ENCODE results near the gene ANGPT4. TPM values are rescaled to one million over a fixed set of nuclear protein-coding genes. Genes with fewer than 3 reads are reported as not detected.

ANGPT4 gene
- total RNA-seq, 1 experiment from 2014 or later = not detected

DNA sequence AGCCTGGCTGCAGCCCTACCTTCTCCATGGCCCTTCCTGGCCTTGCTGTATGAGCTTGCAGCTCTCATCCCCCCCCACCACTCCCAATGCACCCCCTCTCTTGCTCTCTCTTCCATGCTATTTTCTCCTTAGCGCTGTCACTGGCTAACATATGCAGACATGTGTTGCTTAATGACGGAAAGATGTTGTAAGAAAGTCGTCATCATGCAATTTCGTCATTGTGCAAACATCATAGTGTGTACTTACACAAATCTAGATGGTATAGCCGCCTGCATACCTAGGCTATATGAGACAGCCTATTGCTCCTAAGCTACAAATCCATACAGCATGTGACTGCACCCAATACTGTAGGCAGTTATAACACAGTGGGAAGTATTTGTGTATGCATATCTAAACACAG is 27.0 kb downstream of the ANGPT4 start:
- peak in 1 of 2 experiments; percentile 11 for DNase-seq
- Histone ChIP-seq H3K36me3 (ENCODE audit: control insufficient read depth, insufficient read depth, low read length) (no peaks in the 10 kb centered on the region), H3K27me3 (replicated peaks; ENCODE audit: control insufficient read depth, insufficient read depth, low read length) (no peaks in the 10 kb centered on the region), H3K9me3 (no peaks in the 10 kb centered on the region), H3K4me1 (no peaks in the 10 kb centered on the region), H3K4me3 (ENCODE audit: low read depth, low read length) (no peak overlapping the region)
- no peaks in the 10 kb centered on the region for H3K36me3 Mint-ChIP-seq (ENCODE audit: insufficient read depth, unreplicated experiment)
- peaks cover 30% of the 10 kb centered on the region for H3K27me3 Mint-ChIP-seq (ENCODE audit: insufficient read depth, unreplicated experiment)
- no peaks in the 10 kb centered on the region for H3K4me1 Mint-ChIP-seq (ENCODE audit: low read depth, unreplicated experiment)
- TF ChIP-seq, protein P1, sequence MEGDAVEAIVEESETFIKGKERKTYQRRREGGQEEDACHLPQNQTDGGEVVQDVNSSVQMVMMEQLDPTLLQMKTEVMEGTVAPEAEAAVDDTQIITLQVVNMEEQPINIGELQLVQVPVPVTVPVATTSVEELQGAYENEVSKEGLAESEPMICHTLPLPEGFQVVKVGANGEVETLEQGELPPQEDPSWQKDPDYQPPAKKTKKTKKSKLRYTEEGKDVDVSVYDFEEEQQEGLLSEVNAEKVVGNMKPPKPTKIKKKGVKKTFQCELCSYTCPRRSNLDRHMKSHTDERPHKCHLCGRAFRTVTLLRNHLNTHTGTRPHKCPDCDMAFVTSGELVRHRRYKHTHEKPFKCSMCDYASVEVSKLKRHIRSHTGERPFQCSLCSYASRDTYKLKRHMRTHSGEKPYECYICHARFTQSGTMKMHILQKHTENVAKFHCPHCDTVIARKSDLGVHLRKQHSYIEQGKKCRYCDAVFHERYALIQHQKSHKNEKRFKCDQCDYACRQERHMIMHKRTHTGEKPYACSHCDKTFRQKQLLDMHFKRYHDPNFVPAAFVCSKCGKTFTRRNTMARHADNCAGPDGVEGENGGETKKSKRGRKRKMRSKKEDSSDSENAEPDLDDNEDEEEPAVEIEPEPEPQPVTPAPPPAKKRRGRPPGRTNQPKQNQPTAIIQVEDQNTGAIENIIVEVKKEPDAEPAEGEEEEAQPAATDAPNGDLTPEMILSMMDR (IDR thresholded peaks at IDR 0.05; ENCODE audit: insufficient read depth in 1 of 2, low read depth in 1 of 2, low read length in 1 of 2, severe bottlenecking in 1 of 2, unreplicated experiment in 1 of 2) = no peak
- H3K9me3 Mint-ChIP-seq (ENCODE audit: unreplicated experiment) = no peaks in the 10 kb centered on the region
- ChIA-PET CTCF (no interaction called here), POLR2A (no interaction called here)
- H3K27ac Mint-ChIP-seq (ENCODE audit: unreplicated experiment) = no peak overlapping the region
- intact Hi-C loops (cut with micrococcal nuclease; ENCODE audit: unreplicated experiment) = loop anchor here (5.0 kb wide), 1 partner anchor 72 kb away; no protein-coding TSS in a partner anchor
- H3K4me3 Mint-ChIP-seq (ENCODE audit: unreplicated experiment) = no peak overlapping the region
- BruUV-seq (replicated peaks) = no TSS peak

DNA sequence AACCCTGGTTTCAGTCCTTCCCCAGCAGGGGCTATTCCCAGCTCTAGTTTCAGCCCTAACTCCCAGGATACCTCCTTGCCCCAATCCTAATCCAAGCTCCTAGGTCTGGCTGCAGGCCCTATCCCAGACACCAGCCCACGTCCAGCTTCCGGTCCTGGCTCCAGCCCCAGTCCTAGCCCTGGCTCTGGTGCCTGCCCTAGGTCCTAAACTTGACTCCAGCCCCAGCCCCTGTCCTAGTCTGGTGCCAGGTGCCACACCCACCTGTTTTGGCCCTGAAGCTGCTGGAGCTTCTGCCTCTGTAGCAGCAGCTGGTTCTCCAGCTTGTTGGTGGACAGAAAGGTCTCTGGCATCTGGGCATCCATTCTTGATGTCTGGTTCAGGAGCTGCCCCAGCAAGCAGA is 28.1 kb downstream of the ANGPT4 start:
- ChIA-PET POLR2A (no interaction called here), CTCF (no interaction called here)
- no TSS peak for BruUV-seq (replicated peaks)

DNA sequence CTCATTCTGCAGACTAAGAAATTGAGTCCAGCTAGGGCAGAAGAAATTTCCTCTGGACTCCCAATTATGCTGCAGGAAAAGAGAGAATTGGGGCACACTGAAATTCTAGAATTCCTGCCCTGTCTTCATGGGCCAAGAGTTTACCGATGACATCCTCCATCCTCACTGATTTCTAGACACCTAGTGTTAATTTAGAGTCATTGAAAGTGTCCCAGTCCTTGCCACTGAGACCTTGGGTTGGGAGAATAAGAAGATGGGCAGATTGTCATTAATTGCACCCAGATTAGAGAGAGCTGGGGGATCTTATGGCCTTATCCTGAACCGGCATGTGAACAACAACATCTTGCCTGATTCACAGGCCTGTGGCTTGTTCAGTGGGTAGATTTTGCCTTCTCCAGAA is 29.0 kb downstream of the ANGPT4 start:
- Histone ChIP-seq H3K27me3 (replicated peaks; ENCODE audit: control insufficient read depth, insufficient read depth, low read length) (no peaks in the 10 kb centered on the region), H3K4me3 (ENCODE audit: low read depth, low read length) (no peak overlapping the region), H3K4me1 (no peaks in the 10 kb centered on the region), H3K36me3 (ENCODE audit: control insufficient read depth, insufficient read depth, low read length) (no peaks in the 10 kb centered on the region), H3K9me3 (no peaks in the 10 kb centered on the region)
- POLR2A ChIA-PET = no interaction called here
- CTCF ChIA-PET = interaction anchor here (0.6 kb wide), 1 partner anchor 54 kb away, joined by 3 read pairs; the partner anchor contains the start of gene FAM110A
- H3K4me1 Mint-ChIP-seq (ENCODE audit: low read depth, unreplicated experiment) = no peaks in the 10 kb centered on the region
- peaks cover 20% of the 10 kb centered on the region for H3K27me3 Mint-ChIP-seq (ENCODE audit: insufficient read depth, unreplicated experiment)
- TF ChIP-seq, protein P1 (IDR thresholded peaks at IDR 0.05; ENCODE audit: insufficient read depth in 1 of 2, low read depth in 1 of 2, low read length in 1 of 2, severe bottlenecking in 1 of 2, unreplicated experiment in 1 of 2) = no peak
- BruUV-seq (replicated peaks) = no TSS peak
- DNase-seq = no peak
- intact Hi-C loops (cut with micrococcal nuclease; ENCODE audit: unreplicated experiment) = loop anchor here (5.0 kb wide), 1 partner anchor 70 kb away; no protein-coding TSS in a partner anchor
- H3K9me3 Mint-ChIP-seq (ENCODE audit: unreplicated experiment) = no peaks in the 10 kb centered on the region
- H3K27ac Mint-ChIP-seq (ENCODE audit: unreplicated experiment) = no peak overlapping the region
- no peak overlapping the region for H3K4me3 Mint-ChIP-seq (ENCODE audit: unreplicated experiment)
- no peaks in the 10 kb centered on the region for H3K36me3 Mint-ChIP-seq (ENCODE audit: insufficient read depth, unreplicated experiment)

More for the DNA sequence above, 28.1 kb downstream of the ANGPT4 start:
- no peak overlapping the region for H3K27ac Mint-ChIP-seq (ENCODE audit: unreplicated experiment)
- Histone ChIP-seq H3K9me3 (no peaks in the 10 kb centered on the region), H3K36me3 (ENCODE audit: control insufficient read depth, insufficient read depth, low read length) (no peaks in the 10 kb centered on the region), H3K4me3 (ENCODE audit: low read depth, low read length) (no peak overlapping the region), H3K4me1 (no peaks in the 10 kb centered on the region), H3K27me3 (replicated peaks; ENCODE audit: control insufficient read depth, insufficient read depth, low read length) (no peaks in the 10 kb centered on the region)
- H3K27me3 Mint-ChIP-seq (ENCODE audit: insufficient read depth, unreplicated experiment) = peaks cover 25% of the 10 kb centered on the region
- DNase-seq = no peak
- intact Hi-C loops (cut with micrococcal nuclease; ENCODE audit: unreplicated experiment) = loop anchor here (5.0 kb wide), 1 partner anchor 71 kb away; no protein-coding TSS in a partner anchor
- no peak overlapping the region for H3K4me3 Mint-ChIP-seq (ENCODE audit: unreplicated experiment)
- H3K9me3 Mint-ChIP-seq (ENCODE audit: unreplicated experiment) = no peaks in the 10 kb centered on the region
- H3K4me1 Mint-ChIP-seq (ENCODE audit: low read depth, unreplicated experiment) = no peaks in the 10 kb centered on the region
- TF ChIP-seq, protein P1 (IDR thresholded peaks at IDR 0.05; ENCODE audit: insufficient read depth in 1 of 2, low read depth in 1 of 2, low read length in 1 of 2, severe bottlenecking in 1 of 2, unreplicated experiment in 1 of 2) = no peak
- no peaks in the 10 kb centered on the region for H3K36me3 Mint-ChIP-seq (ENCODE audit: insufficient read depth, unreplicated experiment)
